K562 (cell line): ENCODE results near the gene CDIPT. TPM values are rescaled to one million over a fixed set of nuclear protein-coding genes. Genes with fewer than 3 reads are reported as not detected.
A peak's percentile ranks its signal among the peaks of the same experiment; 100 is the strongest.

Source experiments
- ATAC-seq: fragments of 200-7000 bp; cut with Tn5 transposase; 3 replicates; pipeline ENCODE4 v1.9.1; 2020; ENCODE audit warnings: moderate library complexity
- BruUV-seq: library from RNA; stranded (reverse); fragments of 400-500 nt; replicated peaks from 2 replicates; lab custom pipeline; 2021; lab: Mats Ljungman, UMichigan
- CTCF ChIA-PET: fragments of 300-600 bp; formaldehyde crosslinking; extraction: SDS; loops from one replicate; lab custom pipeline; 2021; ENCODE audit warnings: low intra/inter-chr PET ratio; lab: Yijun Ruan, JAX
- POLR2A ChIA-PET: fragments of 300-600, 350-650 bp; sonication (Branson Sonifier 250); formaldehyde crosslinking; extraction: SDS; loops from one replicate; lab custom pipeline; 2021; ENCODE audit warnings: antibody characterized with exemption, inconsistent platforms; lab: Yijun Ruan, JAX
- DNase-seq, 4 experiments: peaks; one replicate each; pipeline versions ENCODE4 v3.0.0 to v3.0.0-alpha.2; 2011 to 2018; ENCODE audit warnings: low spot score in 3 of 4, mixed read lengths in 3 of 4; ENCODE audit errors: extremely low read depth in 1 of 4
- FAIRE-seq: peaks from 2 replicates; lab custom pipeline; 2011; peaks lifted over from hg19 to GRCh38; lab: Jason Lieb, UNC
- H2AFZ ChIP-seq: 2 replicates; pipeline ENCODE4 v1.6.0; 2011; ENCODE audit warnings: low read depth, low read length, control low read depth, inconsistent platforms
- H3K27ac ChIP-seq: fragments of 200-600 bp; 3 replicates; pipeline ENCODE4 v1.8.0; 2011; ENCODE audit warnings: low read depth, mild to moderate bottlenecking, control low read depth, inconsistent platforms, low read length, moderate library complexity, mixed read lengths; ENCODE audit errors: extremely low read depth
- H3K27me3 ChIP-seq, 2 experiments: fragments of 300-600 bp in 1 of 2; 2 replicates in 1 of 2; 3 replicates in 1 of 2; pipeline versions ENCODE4 v1.6.0 to v1.8.0; 2011; ENCODE audit warnings: inconsistent platforms in 2 of 2, low read length in 2 of 2, mild to moderate bottlenecking in 1 of 2, mixed read lengths in 1 of 2, moderate library complexity in 1 of 2; ENCODE audit not compliant: control insufficient read depth in 2 of 2, insufficient read depth in 2 of 2
- H3K36me3 ChIP-seq: fragments of 300-600 bp; 3 replicates; pipeline ENCODE4 v1.8.0; 2011; ENCODE audit warnings: mild to moderate bottlenecking, low read length, inconsistent platforms; ENCODE audit not compliant: control insufficient read depth, insufficient read depth
- H3K4me1 ChIP-seq, 2 experiments: fragments of 200-600 bp in 1 of 2; replicated peaks in 1 of 2; 2 replicates in 1 of 2; 3 replicates in 1 of 2; pipeline versions ENCODE4 v1.5.1 to v1.8.0; 2011; ENCODE audit warnings: inconsistent platforms in 2 of 2, low read length in 2 of 2, mild to moderate bottlenecking in 1 of 2, mixed read lengths in 1 of 2, moderate library complexity in 1 of 2; ENCODE audit not compliant: control insufficient read depth in 2 of 2, insufficient read depth in 2 of 2
- H3K4me2 ChIP-seq: 2 replicates; pipeline ENCODE4 v1.6.1; 2011; ENCODE audit warnings: low read length, control low read depth, inconsistent platforms, mixed read lengths; ENCODE audit not compliant: insufficient read depth
- H3K4me3 ChIP-seq: fragments of 200-600 bp; sonication (generic), shearing (Covaris generic); 2 replicates; pipeline ENCODE4 v1.5.1; 2016; ENCODE audit warnings: control low read depth, inconsistent platforms
- H3K79me2 ChIP-seq: fragments of 200-600 bp; 3 replicates; pipeline ENCODE4 v1.8.0; 2011; ENCODE audit warnings: low read length, inconsistent platforms; ENCODE audit not compliant: control insufficient read depth, insufficient read depth
- H3K9ac ChIP-seq, 2 experiments: 2 replicates each; pipeline versions ENCODE4 v1.6.0 to v1.6.1; 2011; ENCODE audit warnings: low read depth in 2 of 2, low read length in 2 of 2, control low read depth in 1 of 2, inconsistent platforms in 1 of 2, mild to moderate bottlenecking in 1 of 2, mixed read lengths in 1 of 2; ENCODE audit not compliant: insufficient read depth in 1 of 2
- H3K9me1 ChIP-seq: one replicate; pipeline ENCODE4 v1.6.0; 2011; ENCODE audit warnings: inconsistent platforms, mild to moderate bottlenecking, low read length, moderate library complexity; ENCODE audit not compliant: control insufficient read depth, insufficient read depth
- H3K9me3 ChIP-seq: replicated peaks from 2 replicates; pipeline ENCODE4 v1.5.1; 2011; ENCODE audit warnings: low read depth, low read length, inconsistent platforms; ENCODE audit not compliant: control insufficient read depth, insufficient read depth
- H4K20me1 ChIP-seq: replicated peaks from 2 replicates; pipeline ENCODE4 v1.6.1; 2011; ENCODE audit warnings: low read length, inconsistent platforms, mixed read lengths; ENCODE audit not compliant: control insufficient read depth, insufficient read depth
- ARID1B ChIP-seq: fragments of 450-650 bp; IDR thresholded peaks from 2 replicates; pipeline ENCODE4 v1.6.1; 2016; ENCODE audit warnings: antibody characterized with exemption, mild to moderate bottlenecking, inconsistent platforms
- C11orf30 ChIP-seq: fragments of 450-650 bp; IDR thresholded peaks from 2 replicates; pipeline ENCODE4 v1.6.1; 2016; ENCODE audit warnings: low read depth, mild to moderate bottlenecking
- CCNT2 ChIP-seq: IDR thresholded peaks from 2 replicates; pipeline ENCODE4 v1.6.1; 2011; ENCODE audit warnings: borderline replicate concordance, low read depth, mild to moderate bottlenecking, moderate library complexity, mixed read lengths, low read length; ENCODE audit not compliant: insufficient read length; ENCODE audit errors: extremely low read depth
- CEBPZ ChIP-seq: fragments of 150-350 bp; IDR thresholded peaks from 2 replicates; pipeline ENCODE4 v1.6.1; 2014; ENCODE audit warnings: low read depth, mild to moderate bottlenecking, low read length, borderline replicate concordance
- EP300 ChIP-seq: IDR thresholded peaks from 2 replicates; pipeline ENCODE4 v1.6.1; 2012; ENCODE audit warnings: low read length, improper control_type of control experiment
- FOXM1 ChIP-seq, 2 experiments: fragments of 450-650 bp in 1 of 2; sonication (generic) in 1 of 2; formaldehyde crosslinking in 1 of 2; IDR thresholded peaks; 2 replicates each; pipeline versions ENCODE4 v1.6.1 to v1.9.0; 2017 to 2022; ENCODE audit warnings: low read depth in 2 of 2, mild to moderate bottlenecking in 2 of 2, missing genetic modification reagents in 1 of 2, moderate library complexity in 1 of 2
- GATA2 ChIP-seq: sonication (generic); formaldehyde crosslinking; IDR thresholded peaks from 2 replicates; pipeline ENCODE4 v1.4.0; 2020; ENCODE audit warnings: mild to moderate bottlenecking, missing genetic modification reagents
- HLTF ChIP-seq: fragments of 450-650 bp; IDR thresholded peaks from 2 replicates; pipeline ENCODE4 v1.6.1; 2016
- KDM1A ChIP-seq, 2 experiments: fragments of 450-650 bp; IDR thresholded peaks; 2 replicates each; pipeline ENCODE4 v1.6.1; 2016; ENCODE audit warnings: mild to moderate bottlenecking in 2 of 2
- NFIC ChIP-seq: fragments of 450-650 bp; IDR thresholded peaks from 2 replicates; pipeline ENCODE4 v1.6.1; 2017; ENCODE audit warnings: mild to moderate bottlenecking, inconsistent platforms
- RBM25 ChIP-seq: fragments of 200-400 bp; formaldehyde crosslinking; IDR thresholded peaks from 2 replicates; pipeline ENCODE4 v1.6.1; 2018; ENCODE audit warnings: low read length, low read depth, moderate library complexity; ENCODE audit not compliant: severe bottlenecking
- RCOR1 ChIP-seq, 2 experiments: IDR thresholded peaks; 2 replicates each; pipeline ENCODE4 v1.6.1; 2012; ENCODE audit warnings: low read depth in 2 of 2, low read length in 2 of 2, borderline replicate concordance in 1 of 2, improper control_type of control experiment in 1 of 2
- RNF219 ChIP-seq: fragments of 250-450 bp; sonication (Bioruptor Pico); IDR thresholded peaks from 2 replicates; pipeline ENCODE4 v1.5.0; 2022; ENCODE audit warnings: mild to moderate bottlenecking
- SMAD4 ChIP-seq: fragments of 250-450 bp; sonication (Bioruptor Pico); conservative IDR thresholded peaks from 2 replicates; pipeline ENCODE4 v1.8.0; 2021; ENCODE audit warnings: inconsistent platforms, mild to moderate bottlenecking, moderate library complexity
- SMARCA4 ChIP-seq: fragments of 450-650 bp; IDR thresholded peaks from 2 replicates; pipeline ENCODE4 v1.6.1; 2016
- SMARCA5 ChIP-seq: fragments of 450-650 bp; IDR thresholded peaks from 2 replicates; pipeline ENCODE4 v1.6.1; 2016
- TEAD1 ChIP-seq, 2 experiments: fragments of 450-650 bp in 1 of 2; sonication (generic) in 1 of 2; formaldehyde crosslinking; IDR thresholded peaks; 2 replicates each; pipeline versions ENCODE4 v1.4.0 to v1.8.0; 2020 to 2022; ENCODE audit warnings: mild to moderate bottlenecking in 2 of 2, missing genetic modification reagents in 1 of 2
- TRIM24 ChIP-seq, 2 experiments: fragments of 450-650 bp; IDR thresholded peaks; 2 replicates each; pipeline ENCODE4 v1.6.1; 2016
- ZNF121 ChIP-seq: sonication (generic); formaldehyde crosslinking; conservative IDR thresholded peaks from 2 replicates; pipeline ENCODE4 v1.8.0; 2022; ENCODE audit warnings: missing genetic modification reagents
- WGBS: fragments of 100-300 bp; shearing (Covaris generic); methylation state at CpG from one replicate; pipeline ENCODE4 v1.1.6; 2016; ENCODE audit warnings: low coverage, mixed read lengths; ENCODE audit not compliant: insufficient coverage; ENCODE audit errors: missing lambda C conversion rate; 5-methylcytosine and 5-hydroxymethylcytosine counted together
- in situ Hi-C: fragments of 300-500 bp; cut with MboI; formaldehyde crosslinking; loops from 4 replicates; pipeline ENCODE4 v1.15.0; 2018; ENCODE audit warnings: inconsistent platforms, mixed read lengths
- intact Hi-C: fragments of 100-400 bp; cut with micrococcal nuclease; formaldehyde crosslinking; loops from 2 replicates; pipeline ENCODE4 v1.14.2; 2022
- polyA plus RNA-seq, 8 experiments: library from polyadenylated mRNA; depleted of rRNA in 4 of 8; stranded (reverse) in 5 of 8; unstranded in 3 of 8; fragments of >200 nt; fragmentation: Nextera tagmentation in 2 of 8; fragmentation: Illumina TruSeq in 1 of 8; extraction: Ambion mirVana in 2 of 8; extraction: Trizol in 1 of 8; gene quantifications; 2 replicates each; pipeline versions ENCODE4 v1.2.1 to v1.2.3, GENCODE V29; 2011 to 2014; ENCODE audit warnings: inconsistent platforms in 1 of 8, missing spikeins in 1 of 8
- total RNA-seq, 7 experiments: library from RNA; depleted of rRNA in 6 of 7; stranded (reverse); fragments of >200 nt in 6 of 7; fragmentation: Illumina TruSeq in 2 of 7; extraction: Trizol in 2 of 7; gene quantifications; 2 replicates each; pipeline versions ENCODE4 v1.2.1 to v1.2.3, GENCODE V29; 2011 to 2021; ENCODE audit warnings: low replicate concordance in 1 of 7

The CDIPT gene
- total and polyA plus RNA-seq, 9 of the 15 experiments (the other 6 are each of a cell fraction or from before 2014, with no cell fraction given), result 1.3 to 37.0 (median 23.0) TPM

GRCh38 chr16:29893553-29893952 is 30.5 kb upstream of the CDIPT start:
- intact Hi-C loops (no loop called here), in situ Hi-C loops (no loop called here)
- ChIA-PET CTCF (no interaction called here), POLR2A (interaction anchor here (0.8 to 1.2 kb wide), 2 partner anchors 9 to 27 kb away, joined by 3 read pairs; no protein-coding TSS in a partner anchor)
- no peaks in the 10 kb centered on the region for H3K9me3 ChIP-seq
- peaks cover 8% of the 10 kb centered on the region; the same call in 1 of the 2 replicates for H4K20me1 ChIP-seq
- H3K4me2 ChIP-seq, result no peak overlapping the region
- H3K4me3 ChIP-seq, result no peak overlapping the region
- peak in 2 of 4 experiments; percentile 60 to 72 for DNase-seq
- H3K27ac ChIP-seq, result no peak overlapping the region
- no peak overlapping the region for H2AFZ ChIP-seq
- no peaks in the 10 kb centered on the region for H3K36me3 ChIP-seq
- H3K9me1 ChIP-seq, result no peaks in the 10 kb centered on the region
- H3K27me3 ChIP-seq, result peaks cover 8 to 30% of the 10 kb centered on the region in 2 experiments
- peak; percentile 87 for ATAC-seq
- H3K79me2 ChIP-seq, result no peaks in the 10 kb centered on the region
- peaks cover 0 to 5% of the 10 kb centered on the region in 2 experiments; a peak in 2 of 5 replicates for H3K4me1 ChIP-seq
- BruUV-seq, result no TSS peak
- peak; percentile 74 for FAIRE-seq
- 8% methylated on average over 3 of the region's 3 CpGs for WGBS
- H3K9ac ChIP-seq, result no peak overlapping the region
- TF ChIP-seq RCOR1 (IDR thresholded peaks at IDR 0.05; ENCODE audit: borderline replicate concordance in 1 of 2, low read depth in 2 of 2, low read length in 2 of 2) (peak in 1 of 2 experiments; percentile 47; a peak in 2 of 4 replicates), C11orf30 (no peak), RNF219 (CRISPR knock-in tag) (no peak), TEAD1 (CRISPR knock-in tag; IDR thresholded peaks at IDR 0.05) (no peak), FOXM1 (IDR thresholded peaks at IDR 0.05; ENCODE audit: low read depth) (peak; percentile 69), FOXM1 (CRISPR knock-in tag; IDR thresholded peaks at IDR 0.05; ENCODE audit: low read depth) (no peak), SMARCA5 (no peak), RBM25 (no peak), SMARCA4 (peak; percentile 79), NFIC (peak; percentile 44; the same call in 1 of the 2 replicates), TRIM24 (IDR thresholded peaks at IDR 0.05) (peak in 1 of 2 experiments; percentile 47; a peak in 1 of 4 replicates), EP300 (peak; percentile 55; the same call in 1 of the 2 replicates), CEBPZ (no peak), KDM1A (IDR thresholded peaks at IDR 0.05) (peak in 1 of 2 experiments; percentile 78; a peak in 3 of 4 replicates), HLTF (no peak), GATA2 (CRISPR knock-in tag) (peak; percentile 53; the same call in 1 of the 2 replicates), ZNF121 (CRISPR knock-in tag) (peak; percentile 38; the same call in 1 of the 2 replicates), SMAD4 (CRISPR knock-in tag) (0 out of 2 replicates have a peak, but pooled peaks have one; percentile 30), CCNT2 (no peak), ARID1B (peak; percentile 93)
